ENCODE results near the gene TADA2A.

Gene TADA2A

DNA sequence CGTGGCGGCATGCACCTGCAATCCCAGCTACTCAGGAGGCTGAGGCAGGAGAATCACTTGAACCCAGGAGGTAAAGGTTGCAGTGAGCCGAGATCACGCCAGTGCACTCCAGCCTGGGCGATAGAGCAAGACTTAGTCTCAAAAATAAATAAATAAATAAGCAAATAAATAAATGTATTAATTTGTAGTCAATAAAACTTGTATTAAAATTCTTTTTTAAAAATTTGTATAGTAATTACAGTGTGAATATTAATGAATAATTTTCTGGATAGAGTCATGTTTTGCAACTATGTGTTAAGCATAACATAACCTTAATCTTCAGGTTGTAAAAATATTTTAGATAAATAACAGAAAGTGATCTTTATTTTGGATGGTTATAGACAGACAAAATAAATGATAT lies 55.8 kb downstream of the TADA2A start:
- DNase-seq (ENCODE audit: low read depth, low spot score): no peak

GRCh38 chr17:37463039-37463438 lies 56.4 kb downstream of the TADA2A start:
- no peak for DNase-seq (ENCODE audit: low read depth, low spot score)

DNA sequence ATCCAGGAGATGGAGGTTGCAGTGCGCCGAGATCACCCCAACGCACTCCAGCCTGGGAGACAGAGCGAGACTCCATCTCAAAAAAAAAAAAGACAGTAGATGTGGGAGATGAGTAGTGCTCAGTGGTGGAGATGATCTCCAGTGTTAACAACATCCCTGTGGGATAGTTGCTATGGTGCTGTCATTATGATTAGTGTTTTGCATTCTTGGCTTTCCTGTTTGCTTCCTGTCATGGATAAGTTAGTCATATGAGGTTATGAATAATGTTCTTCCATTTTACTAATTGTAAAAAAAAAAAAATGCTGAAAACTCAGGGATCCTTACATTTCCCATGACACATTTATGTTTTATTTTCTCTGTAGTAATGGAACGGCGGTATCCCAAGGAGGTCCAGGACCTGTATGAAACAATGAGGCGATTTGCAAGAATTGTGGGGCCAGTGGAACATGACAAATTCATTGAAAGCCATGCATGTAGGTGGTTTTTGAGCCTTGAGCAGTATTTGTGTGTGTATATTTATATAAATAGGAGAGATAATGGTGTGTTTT lies 58.5 kb downstream of the TADA2A start:
- DNase-seq (ENCODE audit: low read depth, low spot score): no peak

GRCh38 chr17:37466471-37466870 lies 59.8 kb downstream of the TADA2A start:
- no peak for DNase-seq (ENCODE audit: low read depth, low spot score)

DNA sequence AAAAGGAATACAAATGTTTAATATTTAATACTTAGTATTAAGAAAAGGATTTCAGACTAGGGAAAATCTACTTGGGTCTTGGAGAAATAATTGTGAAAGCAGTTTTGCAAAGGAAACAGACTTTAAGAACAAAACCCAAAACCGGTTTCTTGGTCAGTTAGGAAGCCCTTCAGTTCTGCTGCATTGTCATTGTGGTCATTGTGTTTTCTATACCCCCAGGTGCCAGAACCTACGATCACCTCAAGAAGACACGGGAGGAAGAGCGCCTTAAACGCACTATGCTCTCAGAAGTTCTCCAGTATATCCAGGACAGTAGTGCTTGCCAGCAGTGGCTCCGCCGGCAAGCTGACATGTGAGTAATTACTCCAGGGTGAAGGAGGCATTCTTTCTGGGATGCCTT lies 63.5 kb downstream of the TADA2A start:
- DNase-seq (ENCODE audit: low read depth, low spot score): no peak

- DNase-seq (ENCODE audit: low read depth, low spot score): no peak
Observed at GRCh38 chr17:37475731-37476420, 69.2 kb downstream of the TADA2A start.

- DNase-seq (ENCODE audit: low read depth, low spot score): no peak
Observed at GRCh38 chr17:37476431-37477120, 69.9 kb downstream of the TADA2A start.

GRCh38 chr17:37478187-37478586 lies 71.5 kb downstream of the TADA2A start:
- no peak for DNase-seq (ENCODE audit: low read depth, low spot score)

GRCh38 chr17:37479025-37479424 lies 72.3 kb downstream of the TADA2A start:
- DNase-seq (ENCODE audit: low read depth, low spot score): no peak

DNA sequence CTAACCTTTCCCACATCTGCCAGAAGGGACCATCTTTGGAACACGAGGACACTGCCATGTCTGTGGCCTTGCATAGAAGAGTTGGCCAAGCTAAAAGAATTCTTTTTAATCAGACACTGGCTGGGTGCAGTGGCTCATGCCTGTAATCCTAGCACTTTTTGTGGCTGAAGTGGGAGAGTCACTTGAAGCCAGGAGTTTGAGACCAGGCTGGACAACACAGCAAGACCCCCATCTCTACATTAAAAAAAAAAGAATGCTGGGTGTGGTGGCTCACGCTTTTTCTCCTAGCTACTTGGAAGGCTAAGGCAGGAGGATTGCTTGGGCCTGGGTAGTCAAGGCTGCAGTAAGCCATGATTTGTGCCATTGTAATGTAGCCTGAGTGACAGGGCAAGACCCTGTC lies 73.7 kb downstream of the TADA2A start:
- DNase-seq (ENCODE audit: low read depth, low spot score): no peak

- no peak for DNase-seq (ENCODE audit: low read depth, low spot score)
Observed at GRCh38 chr17:37481001-37481665, 74.4 kb downstream of the TADA2A start.

- DNase-seq (ENCODE audit: low read depth, low spot score): peak; percentile 28
Observed at GRCh38 chr17:37483311-37484039, 76.8 kb downstream of the TADA2A start.

DNA sequence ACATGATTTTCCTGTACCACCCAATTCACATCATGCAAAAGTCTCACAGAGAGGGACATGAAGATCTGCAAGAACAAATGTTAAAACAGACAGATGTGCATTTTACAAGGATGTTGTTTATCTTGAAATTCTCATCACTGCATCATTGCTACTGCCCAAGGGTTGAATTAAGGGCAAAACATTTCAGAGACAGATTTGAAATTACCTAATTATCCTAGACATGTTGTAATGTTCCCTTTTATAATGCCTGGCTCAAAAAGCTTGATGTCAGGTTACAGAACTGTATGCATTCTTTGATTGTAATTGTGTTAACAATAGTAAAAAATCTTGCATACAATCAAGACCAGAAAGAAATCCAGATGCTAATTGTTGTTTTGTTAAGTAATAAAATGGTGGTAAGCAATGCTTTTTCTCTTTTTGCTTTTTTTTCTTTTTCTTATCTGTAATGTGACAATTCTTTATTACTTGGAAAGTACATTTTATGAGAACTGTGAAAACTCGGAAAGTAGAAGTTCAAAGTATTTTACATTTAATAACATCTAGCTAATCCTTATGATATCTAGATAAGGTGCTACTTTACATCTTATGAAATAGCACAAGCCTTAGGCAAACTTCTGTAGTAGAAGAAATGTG lies 79.4 kb downstream of the TADA2A start:
- DNase-seq (ENCODE audit: low read depth, low spot score): no peak

DNA sequence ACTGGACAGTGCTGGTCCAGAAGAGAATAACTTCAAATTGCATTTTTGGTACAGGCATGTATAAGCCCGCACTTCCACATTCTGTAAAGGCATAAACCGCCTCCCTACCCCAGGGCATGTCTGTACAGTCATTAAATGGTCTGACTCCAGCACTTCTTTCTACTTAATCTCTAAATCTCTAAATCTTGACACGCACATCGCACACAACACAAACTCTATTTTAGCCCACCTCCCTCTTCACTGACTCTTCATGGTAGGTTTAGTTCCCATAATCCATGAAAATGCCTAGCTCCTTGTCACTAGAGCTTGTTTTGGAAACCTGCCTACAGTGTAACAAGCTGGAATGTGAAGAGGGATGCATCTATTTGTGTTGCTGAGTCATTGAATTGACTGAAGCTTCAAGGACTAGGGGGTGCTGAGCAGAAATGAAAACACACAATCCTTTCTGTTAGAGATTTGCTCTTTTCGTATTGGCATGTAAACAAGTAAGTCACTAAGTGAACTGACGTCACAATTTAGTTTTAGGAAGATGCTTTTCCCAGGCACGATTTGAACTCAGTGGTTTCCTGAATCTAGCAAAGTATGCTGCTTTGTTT lies 81.4 kb downstream of the TADA2A start:
- peak; percentile 93 for DNase-seq (ENCODE audit: low read depth, low spot score)

- peak; percentile 96 for DNase-seq (ENCODE audit: low read depth, low spot score)
Observed at GRCh38 chr17:37488607-37489196, 82.0 kb downstream of the TADA2A start.

GRCh38 chr17:37489197-37490001 lies 82.7 kb downstream of the TADA2A start, which contains the start of gene DUSP14:
DUSP14 (plus strand) TSS chr17:37489891; CDS start chr17:37512273, 22,382 bp downstream.
- DNase-seq (ENCODE audit: low read depth, low spot score): peak; percentile 94

GRCh38 chr17:37490022-37490587 lies 83.4 kb downstream of the TADA2A start:
- DNase-seq (ENCODE audit: low read depth, low spot score): peak; percentile 82

DNA sequence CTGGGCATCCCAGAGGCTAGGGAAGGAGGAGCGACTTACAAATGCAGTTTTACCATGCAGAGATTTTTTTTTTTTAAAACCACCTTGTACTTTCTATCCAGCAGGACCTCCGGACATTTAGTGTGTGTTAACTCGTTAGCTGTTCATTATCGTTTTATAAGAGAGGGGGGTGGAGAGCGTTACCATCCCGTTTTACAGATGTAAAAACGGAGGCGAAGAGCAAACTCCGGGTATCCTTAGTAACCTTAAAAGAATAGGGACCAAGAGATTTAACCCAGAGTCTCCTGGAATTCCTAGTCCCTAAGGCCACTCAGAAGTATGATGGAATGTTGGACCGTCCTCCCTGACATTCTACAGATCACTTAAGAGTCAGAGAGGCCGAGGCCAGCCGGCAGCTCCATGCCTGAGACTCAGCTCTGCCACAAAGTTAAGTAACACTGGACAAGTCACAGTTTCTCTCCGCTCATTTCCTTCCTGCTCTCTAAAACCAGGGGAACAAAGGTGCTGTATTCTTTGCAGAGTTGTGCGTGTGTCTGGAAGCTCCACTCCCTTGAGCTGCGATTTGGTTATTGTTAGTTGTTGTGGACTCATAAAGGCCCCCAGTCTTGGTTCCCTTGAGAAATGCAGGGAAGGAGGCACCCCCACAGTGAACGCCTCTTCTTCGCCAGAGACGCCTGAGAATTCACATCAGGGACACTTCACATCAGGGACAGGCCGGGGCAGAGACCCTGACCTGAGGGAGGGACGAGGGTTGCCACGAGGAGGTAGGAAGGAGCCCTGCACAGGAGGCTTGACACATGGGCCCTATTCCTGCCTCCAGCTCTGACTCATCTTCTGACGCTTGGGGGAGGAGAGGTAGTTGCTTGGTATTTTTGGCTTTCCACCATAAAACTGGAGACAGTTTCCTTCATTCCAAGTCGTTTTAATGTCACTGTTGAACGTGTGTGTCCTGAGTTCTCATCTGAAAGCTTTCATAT lies 84.2 kb downstream of the TADA2A start:
- peak; percentile 90 for DNase-seq (ENCODE audit: low read depth, low spot score)
